HAP-1 (cell line): ENCODE results near the gene PRKCH.

Experiments
- DNase-seq, 2 experiments: peaks; one replicate each; pipeline ENCODE4 v3.0.0-alpha.2; 2016 to 2020; ENCODE audit warnings: low spot score in 2 of 2
- H3K27me3 ChIP-seq: fragments of 250-450 bp; sonication (Bioruptor Pico); 2 replicates; pipeline ENCODE4 v1.5.1; 2020; ENCODE audit warnings: low read depth, mild to moderate bottlenecking, moderate library complexity
- H3K36me3 ChIP-seq: fragments of 250-450 bp; sonication (Bioruptor Pico); replicated peaks from 2 replicates; pipeline ENCODE4 v1.5.1; 2020; ENCODE audit warnings: mild to moderate bottlenecking
- H3K4me1 ChIP-seq: fragments of 250-450 bp; sonication (Bioruptor Pico); 2 replicates; pipeline ENCODE4 v1.5.1; 2020; ENCODE audit warnings: mild to moderate bottlenecking
- H3K4me3 ChIP-seq: fragments of 250-450 bp; sonication (Bioruptor Pico); 2 replicates; pipeline ENCODE4 v1.5.1; 2020; ENCODE audit warnings: mild to moderate bottlenecking, moderate library complexity
- H3K9me3 ChIP-seq: fragments of 250-450 bp; sonication (Bioruptor Pico); 2 replicates; pipeline ENCODE4 v1.5.1; 2020; ENCODE audit warnings: mild to moderate bottlenecking, moderate library complexity
- in situ Hi-C: fragments of 300-500 bp; cut with MboI; formaldehyde crosslinking; loops from 3 replicates; pipeline ENCODE4 v1.14.3; 2020; ENCODE audit warnings: low sequenced_read_pairs, inconsistent platforms, mixed read lengths

PRKCH gene

DNA sequence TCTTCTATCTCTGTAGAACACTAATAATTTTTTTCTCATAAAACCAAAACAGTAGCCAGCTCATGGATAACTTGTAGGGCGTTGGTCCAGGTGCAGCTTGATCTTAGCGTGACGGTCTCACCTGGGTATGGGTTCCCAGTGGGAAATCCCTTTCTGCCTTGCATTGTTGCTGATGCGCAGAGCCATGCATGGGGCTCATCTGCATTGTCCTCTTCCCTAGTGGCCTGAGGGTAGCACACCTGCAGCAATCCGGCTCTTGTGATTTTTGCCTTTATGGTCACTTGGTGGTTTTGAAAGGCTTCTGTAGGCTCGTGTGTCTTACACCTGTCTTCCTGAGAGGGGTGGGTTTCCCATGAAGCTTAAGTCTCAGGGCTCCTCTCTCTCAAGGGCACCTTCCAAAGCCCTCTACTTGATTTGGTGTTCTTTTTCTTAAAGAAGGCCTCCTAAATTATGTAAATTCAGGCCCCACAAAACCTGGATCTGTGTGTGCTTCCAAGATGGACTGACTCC, 130.6 kb downstream of the PRKCH start:
- in situ Hi-C loops: loop anchor here (10.0 kb wide), 2 partner anchors 283 to 673 kb away; no protein-coding TSS in a partner anchor
- Histone ChIP-seq H3K27me3 (peaks cover 10% of the 10 kb centered on the region), H3K4me3 (no peak overlapping the region), H3K9me3 (no peaks in the 10 kb centered on the region), H3K4me1 (no peaks in the 10 kb centered on the region), H3K36me3 (no peaks in the 10 kb centered on the region)
- no peak for DNase-seq

DNA sequence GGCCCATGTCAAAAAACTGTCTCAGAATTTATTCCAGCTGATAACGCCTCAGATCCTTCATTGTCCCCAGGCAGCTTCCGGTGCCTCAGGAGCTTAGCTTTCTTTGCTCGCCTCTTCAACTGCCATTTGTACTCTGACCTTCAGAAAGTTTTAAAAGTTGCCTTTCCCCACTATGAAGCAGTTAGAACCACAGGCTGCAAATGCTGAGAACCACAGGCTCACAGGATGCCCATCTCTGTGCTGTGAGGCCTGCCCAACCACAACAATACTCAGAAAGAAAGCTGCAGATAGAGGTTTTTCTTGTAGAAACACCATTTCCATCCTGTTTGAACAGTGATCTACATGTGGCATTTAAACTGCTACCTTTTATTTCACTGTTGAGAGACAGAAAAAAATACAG, 131.1 kb downstream of the PRKCH start:
- H3K36me3 ChIP-seq: no peaks in the 10 kb centered on the region
- DNase-seq: no peak
- H3K4me3 ChIP-seq: no peak overlapping the region
- no peaks in the 10 kb centered on the region for H3K9me3 ChIP-seq
- H3K4me1 ChIP-seq: no peaks in the 10 kb centered on the region
- peaks cover 5% of the 10 kb centered on the region for H3K27me3 ChIP-seq
- in situ Hi-C loops: loop anchor here (10.0 kb wide), 2 partner anchors 282 to 672 kb away; no protein-coding TSS in a partner anchor

GRCh38 chr14:61453103-61453767, 131.9 kb downstream of the PRKCH start:
- Histone ChIP-seq H3K27me3 (peaks cover 5% of the 10 kb centered on the region), H3K36me3 (no peaks in the 10 kb centered on the region), H3K4me1 (no peaks in the 10 kb centered on the region), H3K9me3 (no peaks in the 10 kb centered on the region), H3K4me3 (no peak overlapping the region)
- no peak for DNase-seq
- in situ Hi-C loops: loop anchor here (10.0 kb wide), 2 partner anchors 282 to 672 kb away; no protein-coding TSS in a partner anchor

DNA sequence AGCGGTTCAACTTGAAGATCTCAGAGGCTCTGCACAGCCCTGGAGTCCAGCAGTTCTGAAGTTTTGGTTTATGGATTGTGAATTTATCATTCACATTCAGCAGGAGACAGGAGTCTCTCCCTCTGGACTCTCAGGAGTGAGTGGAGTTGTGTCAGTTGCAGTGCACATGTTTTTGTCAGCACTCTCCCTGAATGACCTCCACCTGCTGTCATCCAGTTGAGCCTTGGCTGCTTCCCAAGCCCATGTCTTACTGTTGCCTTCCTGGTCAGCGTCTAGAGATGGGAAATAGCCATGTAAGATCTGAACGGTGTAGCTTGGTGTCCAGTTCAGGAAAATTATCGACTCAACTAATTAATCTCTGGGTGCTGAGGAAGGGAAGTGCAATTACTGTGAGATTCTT, 133.2 kb downstream of the PRKCH start:
- H3K36me3 ChIP-seq: no peaks in the 10 kb centered on the region
- peaks cover 5% of the 10 kb centered on the region for H3K27me3 ChIP-seq
- in situ Hi-C loops: loop anchor here (10.0 kb wide), 2 partner anchors 280 to 670 kb away; no protein-coding TSS in a partner anchor
- no peak overlapping the region for H3K4me3 ChIP-seq
- no peak for DNase-seq
- H3K9me3 ChIP-seq: no peaks in the 10 kb centered on the region
- no peaks in the 10 kb centered on the region for H3K4me1 ChIP-seq

- Histone ChIP-seq H3K4me3 (no peak overlapping the region), H3K4me1 (no peaks in the 10 kb centered on the region), H3K9me3 (no peaks in the 10 kb centered on the region; the same call in 1 of the 2 replicates), H3K27me3 (peaks cover 3% of the 10 kb centered on the region), H3K36me3 (no peaks in the 10 kb centered on the region)
- no peak for DNase-seq
- in situ Hi-C loops: loop anchor here (5.0 to 10.0 kb wide), 3 partner anchors 279 to 669 kb away; no protein-coding TSS in a partner anchor
Measured at GRCh38 chr14:61455351-61455750, 134.0 kb downstream of the PRKCH start.

GRCh38 chr14:61456720-61457119, 135.3 kb downstream of the PRKCH start:
- Histone ChIP-seq H3K9me3 (no peaks in the 10 kb centered on the region; the same call in 1 of the 2 replicates), H3K4me1 (no peaks in the 10 kb centered on the region), H3K4me3 (no peak overlapping the region), H3K36me3 (no peaks in the 10 kb centered on the region), H3K27me3 (peaks cover 3% of the 10 kb centered on the region)
- DNase-seq: peak; percentile 51 to 90
- in situ Hi-C loops: loop anchor here (5.0 to 10.0 kb wide), 3 partner anchors 278 to 668 kb away; no protein-coding TSS in a partner anchor

DNA sequence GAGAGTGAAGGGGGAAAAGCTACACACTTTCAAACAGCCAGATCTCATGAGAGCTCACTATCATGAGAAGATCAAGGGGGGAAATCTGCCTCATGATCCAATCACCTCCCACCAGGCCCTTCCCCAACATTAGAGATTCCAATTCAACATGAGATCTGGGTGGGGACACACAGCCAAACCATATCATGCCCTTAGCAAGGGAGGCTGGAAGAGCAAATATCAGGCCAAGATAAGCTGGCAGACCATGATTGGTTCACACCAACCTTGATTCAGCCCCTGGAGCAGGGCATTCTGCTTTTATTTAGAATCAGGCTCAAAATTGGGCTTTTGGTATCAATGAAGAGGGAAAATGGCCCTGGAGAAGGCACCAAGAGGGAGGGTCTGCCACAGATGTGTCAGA, 137.4 kb downstream of the PRKCH start:
- no peak for DNase-seq
- peaks cover 3% of the 10 kb centered on the region; the same call in 1 of the 2 replicates for H3K27me3 ChIP-seq
- H3K9me3 ChIP-seq: no peaks in the 10 kb centered on the region; the same call in 1 of the 2 replicates
- in situ Hi-C loops: loop anchor here (5.0 to 10.0 kb wide), 3 partner anchors 276 to 666 kb away; no protein-coding TSS in a partner anchor
- no peaks in the 10 kb centered on the region for H3K36me3 ChIP-seq
- H3K4me3 ChIP-seq: no peak overlapping the region
- H3K4me1 ChIP-seq: no peaks in the 10 kb centered on the region

GRCh38 chr14:61459229-61459628, 137.8 kb downstream of the PRKCH start:
- Histone ChIP-seq H3K4me1 (no peaks in the 10 kb centered on the region), H3K36me3 (no peaks in the 10 kb centered on the region), H3K4me3 (no peak overlapping the region), H3K9me3 (no peaks in the 10 kb centered on the region; the same call in 1 of the 2 replicates), H3K27me3 (peaks cover 3% of the 10 kb centered on the region; the same call in 1 of the 2 replicates)
- in situ Hi-C loops: loop anchor here (5.0 to 10.0 kb wide), 3 partner anchors 276 to 666 kb away; no protein-coding TSS in a partner anchor
- DNase-seq: no peak

- Histone ChIP-seq H3K4me1 (no peaks in the 10 kb centered on the region), H3K9me3 (no peaks in the 10 kb centered on the region; the same call in 1 of the 2 replicates), H3K4me3 (no peak overlapping the region), H3K36me3 (no peaks in the 10 kb centered on the region), H3K27me3 (peaks cover 3% of the 10 kb centered on the region; the same call in 1 of the 2 replicates)
- no peak for DNase-seq
- in situ Hi-C loops: no loop called here
Measured at GRCh38 chr14:61460063-61460462, 138.7 kb downstream of the PRKCH start.

- Histone ChIP-seq H3K9me3 (no peaks in the 10 kb centered on the region; the same call in 1 of the 2 replicates), H3K4me3 (no peak overlapping the region), H3K4me1 (no peaks in the 10 kb centered on the region), H3K27me3 (peaks cover 5% of the 10 kb centered on the region; the same call in 1 of the 2 replicates), H3K36me3 (no peaks in the 10 kb centered on the region)
- in situ Hi-C loops: no loop called here
- no peak for DNase-seq
Measured at GRCh38 chr14:61460718-61461611, 139.6 kb downstream of the PRKCH start.

DNA sequence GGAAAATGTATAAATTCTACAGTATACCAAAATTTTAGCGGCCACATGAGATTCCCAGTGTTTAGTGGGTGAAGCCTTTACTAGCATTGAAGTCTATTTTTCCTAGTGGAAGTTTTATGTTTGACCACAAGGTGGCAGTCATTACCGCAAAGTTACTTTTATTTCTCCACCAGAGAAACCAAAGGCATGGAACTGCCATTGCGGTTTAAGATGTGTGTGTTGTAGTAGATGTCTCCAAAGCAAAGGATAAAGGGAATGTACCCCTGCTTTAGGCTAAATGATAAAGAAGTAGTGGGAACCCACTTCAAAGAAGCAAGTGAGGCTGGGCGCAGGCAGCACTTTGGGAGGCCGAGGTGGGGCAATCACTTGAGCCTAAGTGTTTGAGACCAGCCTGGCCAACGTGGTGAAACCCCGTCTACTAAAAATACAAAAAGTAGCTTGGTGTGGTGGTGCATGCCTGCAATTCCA, 140.5 kb downstream of the PRKCH start:
- peak; percentile 39 to 48 for DNase-seq
- H3K27me3 ChIP-seq: 0 out of 2 replicates have a peak, but pooled peaks cover 2% of the 10 kb centered on the region
- no peaks in the 10 kb centered on the region; the same call in 1 of the 2 replicates for H3K9me3 ChIP-seq
- H3K4me3 ChIP-seq: no peak overlapping the region
- H3K36me3 ChIP-seq: no peaks in the 10 kb centered on the region
- no peaks in the 10 kb centered on the region for H3K4me1 ChIP-seq
- in situ Hi-C loops: no loop called here

DNA sequence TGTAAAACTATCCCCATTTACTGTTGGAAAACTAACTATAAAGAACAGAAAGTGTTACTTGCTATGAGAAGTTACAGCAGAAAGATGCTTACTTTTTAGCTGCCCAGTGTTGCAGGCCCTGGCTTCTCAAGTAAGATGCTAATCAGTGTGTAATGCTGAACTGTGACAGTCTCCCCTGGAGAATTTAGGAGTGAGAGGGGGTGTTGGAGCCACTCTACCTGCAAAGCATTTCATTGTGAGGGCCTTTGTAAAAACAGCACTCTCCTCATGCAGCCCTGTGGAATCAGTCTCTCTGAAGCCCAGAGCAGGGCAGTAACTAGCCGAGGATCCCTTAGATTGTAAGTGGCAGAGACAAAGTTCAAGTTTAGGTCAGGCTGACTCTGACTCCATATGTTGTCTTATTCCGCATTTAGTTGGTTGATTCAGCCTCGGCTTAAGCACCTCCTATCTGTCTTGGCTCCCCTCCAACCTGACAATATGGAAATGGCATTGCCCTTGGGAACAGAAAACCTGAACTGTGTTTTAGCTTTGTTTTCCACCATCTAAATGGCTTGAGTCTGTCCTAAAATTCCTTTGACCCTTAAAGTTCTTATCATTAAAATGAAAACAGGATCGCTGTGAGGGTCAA, 141.3 kb downstream of the PRKCH start:
- Histone ChIP-seq H3K4me3 (no peak overlapping the region), H3K27me3 (0 out of 2 replicates have a peak, but pooled peaks cover 2% of the 10 kb centered on the region), H3K9me3 (no peaks in the 10 kb centered on the region; the same call in 1 of the 2 replicates), H3K36me3 (no peaks in the 10 kb centered on the region), H3K4me1 (no peaks in the 10 kb centered on the region)
- DNase-seq: no peak
- in situ Hi-C loops: no loop called here
